ENCODE measurements around the gene IGSF21. TPM values are rescaled to one million over a fixed set of nuclear protein-coding genes. Genes with fewer than 3 reads are reported as not detected.

Gene IGSF21
- total RNA-seq, 1 experiment from 2014 or later = not detected

DNA sequence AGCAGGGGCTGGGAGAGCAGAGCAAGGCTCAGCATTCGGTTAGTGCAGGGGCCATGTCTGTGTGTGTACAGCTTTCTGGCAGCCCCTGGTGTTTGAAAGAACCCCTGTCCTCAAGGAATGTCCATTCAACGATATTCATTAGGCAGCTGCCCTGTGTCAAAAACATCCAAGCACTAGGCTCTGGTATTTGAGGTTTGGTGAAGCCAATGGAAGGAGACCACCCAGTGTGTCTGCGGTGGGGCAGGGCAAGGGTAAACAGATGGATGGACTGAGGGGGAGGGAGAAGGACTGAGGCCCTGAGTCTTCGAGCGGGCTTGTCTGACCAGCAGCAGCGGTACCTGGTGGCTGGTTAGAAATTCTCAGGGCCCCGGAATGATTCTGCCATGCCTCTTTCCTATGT is 217.5 kb downstream of the IGSF21 start:
- ChIA-PET POLR2A (no interaction called here), CTCF (interaction anchor here (0.6 to 0.7 kb wide), 2 partner anchors 225 to 718 kb away, joined by 3 read pairs; no protein-coding TSS in a partner anchor)
- DNase-seq (ENCODE audit: unreplicated experiment) = no peak
- H3K36me3 Mint-ChIP-seq (ENCODE audit: insufficient read depth, unreplicated experiment) = no peaks in the 10 kb centered on the region
- intact Hi-C loops (cut with micrococcal nuclease) = no loop called here
- H3K4me1 Mint-ChIP-seq (ENCODE audit: insufficient read depth, unreplicated experiment) = no peaks in the 10 kb centered on the region
- no peaks in the 10 kb centered on the region for H3K9me3 Mint-ChIP-seq (ENCODE audit: unreplicated experiment)
- TF ChIP-seq, protein P1, sequence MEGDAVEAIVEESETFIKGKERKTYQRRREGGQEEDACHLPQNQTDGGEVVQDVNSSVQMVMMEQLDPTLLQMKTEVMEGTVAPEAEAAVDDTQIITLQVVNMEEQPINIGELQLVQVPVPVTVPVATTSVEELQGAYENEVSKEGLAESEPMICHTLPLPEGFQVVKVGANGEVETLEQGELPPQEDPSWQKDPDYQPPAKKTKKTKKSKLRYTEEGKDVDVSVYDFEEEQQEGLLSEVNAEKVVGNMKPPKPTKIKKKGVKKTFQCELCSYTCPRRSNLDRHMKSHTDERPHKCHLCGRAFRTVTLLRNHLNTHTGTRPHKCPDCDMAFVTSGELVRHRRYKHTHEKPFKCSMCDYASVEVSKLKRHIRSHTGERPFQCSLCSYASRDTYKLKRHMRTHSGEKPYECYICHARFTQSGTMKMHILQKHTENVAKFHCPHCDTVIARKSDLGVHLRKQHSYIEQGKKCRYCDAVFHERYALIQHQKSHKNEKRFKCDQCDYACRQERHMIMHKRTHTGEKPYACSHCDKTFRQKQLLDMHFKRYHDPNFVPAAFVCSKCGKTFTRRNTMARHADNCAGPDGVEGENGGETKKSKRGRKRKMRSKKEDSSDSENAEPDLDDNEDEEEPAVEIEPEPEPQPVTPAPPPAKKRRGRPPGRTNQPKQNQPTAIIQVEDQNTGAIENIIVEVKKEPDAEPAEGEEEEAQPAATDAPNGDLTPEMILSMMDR (IDR thresholded peaks at IDR 0.05; ENCODE audit: unreplicated experiment) = no peak
- H3K27ac Mint-ChIP-seq (ENCODE audit: low read depth, unreplicated experiment) = no peak overlapping the region
- no peak overlapping the region for H3K4me3 Mint-ChIP-seq (ENCODE audit: unreplicated experiment)
- peaks cover 20% of the 10 kb centered on the region for H3K27me3 Mint-ChIP-seq (ENCODE audit: insufficient read depth, unreplicated experiment)
- no TSS peak for BruUV-seq (replicated peaks)

DNA sequence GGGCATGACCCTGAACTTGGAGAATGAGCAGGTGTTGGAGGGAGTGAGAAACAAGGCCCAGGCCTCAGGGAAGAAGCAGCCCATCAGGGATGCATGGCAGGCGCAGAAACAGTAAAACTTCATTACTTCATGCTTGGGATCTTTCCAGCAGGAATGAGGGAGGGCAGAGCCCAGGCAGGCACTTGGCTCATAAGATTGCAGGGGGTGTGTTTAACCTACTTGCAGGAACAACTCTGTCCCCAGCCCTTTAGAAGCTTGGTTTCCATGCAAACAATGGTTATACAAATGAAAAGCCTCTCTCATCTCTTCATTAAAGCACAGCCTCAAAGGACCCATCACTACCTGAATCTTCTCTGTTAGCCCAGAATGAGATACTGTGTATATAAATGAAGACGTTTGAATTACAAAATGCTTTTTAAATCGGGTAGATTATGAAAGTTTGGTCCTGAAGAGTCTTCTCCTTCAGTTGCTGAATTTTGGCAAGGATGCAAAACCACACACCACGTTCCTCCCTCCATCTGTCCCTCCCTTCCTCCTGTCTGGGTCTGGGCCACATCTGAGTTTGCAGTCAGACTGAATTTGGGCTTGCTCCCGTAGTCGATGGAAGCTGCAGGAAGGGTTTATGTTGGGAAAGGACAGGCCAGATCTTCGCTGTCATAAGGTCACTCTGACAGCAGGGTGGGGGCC is 218.8 kb downstream of the IGSF21 start:
- TF ChIP-seq, protein P1 (IDR thresholded peaks at IDR 0.05; ENCODE audit: unreplicated experiment) = no peak
- intact Hi-C loops (cut with micrococcal nuclease) = no loop called here
- Mint-ChIP-seq H3K4me3 (ENCODE audit: unreplicated experiment) (no peak overlapping the region), H3K36me3 (ENCODE audit: insufficient read depth, unreplicated experiment) (no peaks in the 10 kb centered on the region), H3K27ac (ENCODE audit: low read depth, unreplicated experiment) (no peak overlapping the region), H3K9me3 (ENCODE audit: unreplicated experiment) (no peaks in the 10 kb centered on the region), H3K27me3 (ENCODE audit: insufficient read depth, unreplicated experiment) (peaks cover 26% of the 10 kb centered on the region), H3K4me1 (ENCODE audit: insufficient read depth, unreplicated experiment) (no peaks in the 10 kb centered on the region)
- ChIA-PET POLR2A (interaction anchor here (0.6 kb wide), 1 partner anchor 911 kb away, joined by 5 read pairs; no protein-coding TSS in a partner anchor), CTCF (interaction anchor here (0.6 kb wide), 1 partner anchor 92 kb away, joined by 3 read pairs; no protein-coding TSS in a partner anchor)
- DNase-seq (ENCODE audit: unreplicated experiment) = no peak
- BruUV-seq (replicated peaks) = no TSS peak

DNA sequence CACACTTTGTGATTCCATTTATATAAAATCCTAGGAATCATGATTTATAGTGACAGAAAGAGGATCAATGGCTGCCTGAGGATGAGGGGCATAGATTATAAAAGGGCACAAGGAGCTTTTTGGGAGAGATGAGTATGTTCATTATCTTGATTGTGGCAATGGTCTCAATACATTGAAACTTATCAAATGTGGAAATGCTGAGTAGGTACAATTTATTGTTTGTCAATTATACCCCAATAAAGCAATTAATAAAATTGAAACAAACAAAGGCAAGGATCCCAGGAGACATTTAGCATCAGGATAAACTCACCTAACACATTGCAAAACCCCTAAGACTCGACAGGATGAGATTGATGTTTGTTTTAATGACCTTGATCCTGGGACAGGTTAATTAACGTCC is 220.1 kb downstream of the IGSF21 start:
- Mint-ChIP-seq H3K4me1 (ENCODE audit: insufficient read depth, unreplicated experiment) (no peaks in the 10 kb centered on the region), H3K27me3 (ENCODE audit: insufficient read depth, unreplicated experiment) (peaks cover 31% of the 10 kb centered on the region), H3K27ac (ENCODE audit: low read depth, unreplicated experiment) (no peak overlapping the region), H3K4me3 (ENCODE audit: unreplicated experiment) (no peak overlapping the region), H3K36me3 (ENCODE audit: insufficient read depth, unreplicated experiment) (no peaks in the 10 kb centered on the region), H3K9me3 (ENCODE audit: unreplicated experiment) (peaks cover 3% of the 10 kb centered on the region)
- CTCF ChIA-PET = no interaction called here
- DNase-seq (ENCODE audit: unreplicated experiment) = no peak
- TF ChIP-seq, protein P1 (IDR thresholded peaks at IDR 0.05; ENCODE audit: unreplicated experiment) = no peak
- intact Hi-C loops (cut with micrococcal nuclease) = no loop called here
- POLR2A ChIA-PET = no interaction called here
- BruUV-seq (replicated peaks) = no TSS peak

DNA sequence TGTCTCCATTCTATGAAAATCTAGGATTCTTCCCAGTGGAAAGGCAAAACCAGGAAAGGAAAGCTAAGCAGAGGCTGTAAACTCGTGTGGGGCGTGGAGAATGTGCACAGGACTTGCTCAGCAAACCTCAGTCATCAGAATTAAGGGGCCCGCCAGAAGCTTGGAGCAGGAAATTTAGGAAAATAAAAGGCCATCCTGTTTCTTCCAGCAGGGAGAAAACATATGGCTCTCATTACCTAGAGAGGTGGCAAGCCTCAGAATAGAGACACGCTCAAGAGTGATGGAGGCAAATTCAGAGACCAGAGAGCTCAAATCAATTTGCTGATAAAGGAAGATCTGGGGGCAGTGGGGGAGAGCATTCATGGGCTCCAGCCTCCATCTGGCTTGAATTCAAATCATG is 221.2 kb downstream of the IGSF21 start:
- peaks cover 31% of the 10 kb centered on the region for H3K27me3 Mint-ChIP-seq (ENCODE audit: insufficient read depth, unreplicated experiment)
- ChIA-PET POLR2A (no interaction called here), CTCF (interaction anchor here (0.6 kb wide), 1 partner anchor 551 kb away, joined by 4 read pairs; no protein-coding TSS in a partner anchor)
- TF ChIP-seq, protein P1 (IDR thresholded peaks at IDR 0.05; ENCODE audit: unreplicated experiment) = no peak
- no peak for DNase-seq (ENCODE audit: unreplicated experiment)
- no peaks in the 10 kb centered on the region for H3K36me3 Mint-ChIP-seq (ENCODE audit: insufficient read depth, unreplicated experiment)
- no TSS peak for BruUV-seq (replicated peaks)
- peaks cover 7% of the 10 kb centered on the region for H3K9me3 Mint-ChIP-seq (ENCODE audit: unreplicated experiment)
- intact Hi-C loops (cut with micrococcal nuclease) = no loop called here
- H3K4me3 Mint-ChIP-seq (ENCODE audit: unreplicated experiment) = no peak overlapping the region
- no peak overlapping the region for H3K27ac Mint-ChIP-seq (ENCODE audit: low read depth, unreplicated experiment)
- H3K4me1 Mint-ChIP-seq (ENCODE audit: insufficient read depth, unreplicated experiment) = no peaks in the 10 kb centered on the region
